Adipocyte (in vitro differentiated cells): ENCODE data around the gene GNAT3.

Experiments
- DNase-seq: peaks from one replicate; pipeline ENCODE4 v3.0.0-alpha.2; 2015; ENCODE audit warnings: low read depth
- H3K27me3 ChIP-seq: replicated peaks from 2 replicates; pipeline ENCODE4 v1.7.0; 2013; ENCODE audit warnings: mild to moderate bottlenecking, low read length, moderate library complexity; ENCODE audit not compliant: control insufficient read depth, insufficient read depth
- H3K36me3 ChIP-seq: 2 replicates; pipeline ENCODE4 v1.7.0; 2013; ENCODE audit warnings: low read length, mild to moderate bottlenecking, moderate library complexity; ENCODE audit not compliant: control insufficient read depth, insufficient read depth, severe bottlenecking
- H3K4me1 ChIP-seq: 2 replicates; pipeline ENCODE4 v1.7.0; 2013; ENCODE audit warnings: mild to moderate bottlenecking, low read length, moderate library complexity; ENCODE audit not compliant: control insufficient read depth, insufficient read depth
- H3K4me3 ChIP-seq: 2 replicates; pipeline ENCODE4 v1.7.0; 2013; ENCODE audit warnings: mild to moderate bottlenecking, low read length, moderate library complexity
- H3K9ac ChIP-seq: 2 replicates; pipeline ENCODE4 v1.7.0; 2013; ENCODE audit warnings: mild to moderate bottlenecking, low read length, moderate library complexity
- H3K9me3 ChIP-seq: 2 replicates; pipeline ENCODE4 v1.7.0; 2013; ENCODE audit warnings: mild to moderate bottlenecking, low read length, moderate library complexity; ENCODE audit not compliant: control insufficient read depth

GNAT3 gene

DNA sequence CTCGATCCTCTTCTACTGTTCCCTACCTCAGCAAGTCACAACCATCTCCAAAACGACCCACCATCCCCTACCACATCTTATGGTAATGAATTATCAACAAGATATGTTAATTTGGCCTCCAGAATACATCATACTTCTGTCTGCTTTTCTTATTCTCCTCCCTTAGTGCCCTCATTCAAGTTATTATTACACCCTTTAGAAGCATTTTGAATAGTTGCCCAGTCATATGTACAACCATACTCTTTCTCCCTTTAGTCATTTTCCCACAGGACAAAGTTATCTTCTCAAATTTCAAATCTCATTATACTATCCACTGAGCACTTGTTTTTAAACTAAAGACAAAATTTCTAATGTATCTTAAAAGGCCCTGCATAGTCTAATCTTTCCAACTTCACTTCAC is 71.0 kb downstream of the GNAT3 start:
- H3K4me1 ChIP-seq = peaks cover 26% of the 10 kb centered on the region
- peak overlapping the region; percentile 56 for H3K9ac ChIP-seq
- no peaks in the 10 kb centered on the region for H3K36me3 ChIP-seq
- no peaks in the 10 kb centered on the region for H3K27me3 ChIP-seq
- H3K4me3 ChIP-seq = peak overlapping the region; percentile 34
- DNase-seq = peak; percentile 44
- H3K9me3 ChIP-seq = no peaks in the 10 kb centered on the region

DNA sequence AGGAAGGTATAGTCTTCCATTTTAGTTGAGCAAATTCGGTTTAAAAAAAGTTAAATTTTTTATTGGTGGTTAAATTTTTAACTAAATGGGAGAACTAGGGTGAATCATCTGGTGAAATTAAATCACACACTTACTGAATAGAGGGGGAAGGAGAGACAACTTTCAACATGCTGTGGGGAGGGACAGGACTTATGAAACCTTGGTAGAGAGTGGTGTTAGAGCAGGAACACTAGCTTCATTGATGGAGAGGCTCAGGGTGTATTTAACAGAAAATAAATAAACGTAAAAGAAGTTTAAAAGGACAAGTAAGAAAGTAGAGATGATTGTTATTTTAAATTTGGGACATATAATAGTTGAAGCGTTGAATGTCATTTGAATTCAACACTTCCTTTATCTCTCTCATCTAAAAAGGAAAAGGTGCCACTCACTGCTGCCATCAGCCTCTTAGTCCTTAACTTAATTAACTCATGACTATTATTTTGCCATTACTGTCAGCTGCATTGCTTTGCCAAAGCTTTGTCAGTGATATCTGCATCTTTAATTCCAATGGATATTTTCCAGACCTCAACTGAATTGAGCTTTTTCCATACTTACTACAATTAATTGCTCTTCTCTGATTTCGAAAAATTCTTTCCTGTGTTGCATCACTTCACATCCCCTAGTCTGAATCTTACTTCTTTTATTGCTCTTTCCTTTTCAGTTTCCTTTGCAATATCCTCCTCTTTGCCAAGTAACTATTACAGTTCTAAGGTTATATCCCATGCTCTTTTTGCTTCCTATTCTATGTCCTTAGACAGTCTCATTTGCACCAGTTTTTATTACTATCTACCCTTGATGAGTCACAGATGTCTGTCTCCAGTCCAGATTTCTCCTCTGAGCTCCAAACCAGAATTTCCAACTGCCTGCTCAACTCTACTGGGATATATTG is 71.7 kb downstream of the GNAT3 start:
- DNase-seq = peak; percentile 72
- H3K27me3 ChIP-seq = no peaks in the 10 kb centered on the region
- peak overlapping the region; percentile 52 for H3K4me3 ChIP-seq
- H3K4me1 ChIP-seq = peaks cover 26% of the 10 kb centered on the region
- peak overlapping the region; percentile 56 for H3K9ac ChIP-seq
- no peaks in the 10 kb centered on the region for H3K36me3 ChIP-seq
- no peaks in the 10 kb centered on the region for H3K9me3 ChIP-seq

DNA sequence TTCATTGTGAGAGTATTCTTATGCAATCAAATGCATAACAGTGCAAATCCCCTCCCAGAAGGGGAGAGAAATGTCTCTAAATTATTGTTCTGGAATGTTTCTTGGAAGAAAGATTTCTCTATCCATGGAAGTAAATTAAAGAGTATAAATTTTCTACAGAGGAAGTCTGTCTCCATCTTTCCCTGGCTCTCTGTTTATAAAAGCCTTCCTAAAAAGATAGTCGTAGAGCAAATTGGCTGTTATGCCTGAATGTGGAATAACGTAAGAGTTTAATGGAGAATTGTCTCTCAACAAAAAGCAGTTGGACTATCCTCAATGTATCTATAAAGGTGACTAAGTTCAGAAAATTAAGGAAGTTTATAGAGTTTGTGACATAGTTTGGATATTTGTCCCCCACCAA is 76.3 kb downstream of the GNAT3 start:
- H3K27me3 ChIP-seq = no peaks in the 10 kb centered on the region
- DNase-seq = peak; percentile 13
- no peak overlapping the region for H3K9ac ChIP-seq
- H3K4me1 ChIP-seq = peaks cover 15% of the 10 kb centered on the region
- no peaks in the 10 kb centered on the region for H3K36me3 ChIP-seq
- no peaks in the 10 kb centered on the region for H3K9me3 ChIP-seq
- no peak overlapping the region for H3K4me3 ChIP-seq

DNA sequence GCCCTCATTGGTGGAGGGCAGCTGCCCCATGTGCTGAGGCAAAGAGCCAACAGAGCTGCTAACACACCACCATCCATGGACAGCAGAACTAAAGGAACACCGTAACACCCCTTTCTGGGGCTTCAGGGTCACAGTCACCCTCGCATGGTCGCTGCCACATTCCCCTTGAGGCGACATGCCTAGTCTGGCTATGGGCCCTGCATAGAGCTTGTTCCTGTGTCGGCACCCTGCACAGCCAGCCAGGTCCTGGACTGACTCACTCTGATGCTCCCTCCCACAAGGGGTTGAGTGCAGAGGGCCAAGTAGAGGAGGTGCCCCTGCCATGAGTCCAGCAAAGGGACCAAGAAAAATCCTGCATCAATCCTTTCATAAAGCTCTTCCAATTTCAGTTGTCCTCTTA is 77.8 kb downstream of the GNAT3 start:
- Histone ChIP-seq H3K9ac (no peak overlapping the region), H3K36me3 (no peaks in the 10 kb centered on the region), H3K4me3 (no peak overlapping the region)

DNA sequence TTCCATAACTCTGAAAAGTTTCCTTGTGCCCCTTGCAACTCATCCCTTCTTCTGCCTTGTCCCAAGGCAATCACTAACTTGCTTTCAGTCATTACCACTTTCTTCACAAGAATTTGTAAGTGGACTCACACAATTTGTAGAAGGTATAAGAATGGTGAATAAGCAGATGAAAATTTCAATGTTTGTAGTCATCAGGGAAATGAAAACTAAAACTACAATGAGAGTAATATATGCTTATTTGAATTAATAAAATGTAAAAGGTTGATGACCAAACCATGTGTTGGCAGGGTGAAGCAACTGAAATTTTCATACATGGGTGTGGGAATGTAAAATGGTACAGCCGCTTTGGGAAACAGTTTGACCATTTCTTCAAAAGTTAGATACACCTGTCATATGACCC is 79.7 kb downstream of the GNAT3 start:
- no peaks in the 10 kb centered on the region for H3K36me3 ChIP-seq

More for the DNA sequence above, 77.8 kb downstream of the GNAT3 start:
- H3K9me3 ChIP-seq = no peaks in the 10 kb centered on the region
- H3K4me1 ChIP-seq = peaks cover 5% of the 10 kb centered on the region
- no peaks in the 10 kb centered on the region for H3K27me3 ChIP-seq
- DNase-seq = no peak

DNA sequence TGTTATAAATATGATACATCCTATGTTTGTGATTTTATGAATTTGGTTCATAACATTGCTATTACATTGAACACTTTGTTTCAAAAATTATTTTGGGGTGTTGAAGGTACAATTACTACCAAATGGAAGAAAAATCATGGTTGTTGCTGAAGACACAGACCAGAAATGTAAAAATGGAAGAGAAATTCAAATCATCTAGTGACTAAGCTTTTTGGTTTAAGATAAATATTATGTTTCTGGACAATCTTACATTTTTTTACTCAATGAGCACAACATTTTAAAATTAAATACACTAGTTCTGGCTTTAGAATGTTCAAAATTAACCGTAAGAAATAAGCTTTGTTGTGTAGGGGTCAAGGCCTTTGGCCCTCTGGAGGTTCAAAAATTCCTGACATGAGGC is 82.7 kb downstream of the GNAT3 start:
- H3K27me3 ChIP-seq = no peaks in the 10 kb centered on the region
- H3K9ac ChIP-seq = peak overlapping the region; percentile 66
- no peaks in the 10 kb centered on the region for H3K9me3 ChIP-seq
- no peaks in the 10 kb centered on the region for H3K36me3 ChIP-seq
- peak; percentile 7 for DNase-seq
- no peak overlapping the region for H3K4me3 ChIP-seq
- H3K4me1 ChIP-seq = peaks cover 4% of the 10 kb centered on the region

More for the DNA sequence above, 79.7 kb downstream of the GNAT3 start:
- no peak for DNase-seq
- no peaks in the 10 kb centered on the region for H3K27me3 ChIP-seq
- H3K4me1 ChIP-seq = peaks cover 4% of the 10 kb centered on the region
- no peak overlapping the region for H3K9ac ChIP-seq
- H3K9me3 ChIP-seq = no peaks in the 10 kb centered on the region
- no peak overlapping the region for H3K4me3 ChIP-seq

DNA sequence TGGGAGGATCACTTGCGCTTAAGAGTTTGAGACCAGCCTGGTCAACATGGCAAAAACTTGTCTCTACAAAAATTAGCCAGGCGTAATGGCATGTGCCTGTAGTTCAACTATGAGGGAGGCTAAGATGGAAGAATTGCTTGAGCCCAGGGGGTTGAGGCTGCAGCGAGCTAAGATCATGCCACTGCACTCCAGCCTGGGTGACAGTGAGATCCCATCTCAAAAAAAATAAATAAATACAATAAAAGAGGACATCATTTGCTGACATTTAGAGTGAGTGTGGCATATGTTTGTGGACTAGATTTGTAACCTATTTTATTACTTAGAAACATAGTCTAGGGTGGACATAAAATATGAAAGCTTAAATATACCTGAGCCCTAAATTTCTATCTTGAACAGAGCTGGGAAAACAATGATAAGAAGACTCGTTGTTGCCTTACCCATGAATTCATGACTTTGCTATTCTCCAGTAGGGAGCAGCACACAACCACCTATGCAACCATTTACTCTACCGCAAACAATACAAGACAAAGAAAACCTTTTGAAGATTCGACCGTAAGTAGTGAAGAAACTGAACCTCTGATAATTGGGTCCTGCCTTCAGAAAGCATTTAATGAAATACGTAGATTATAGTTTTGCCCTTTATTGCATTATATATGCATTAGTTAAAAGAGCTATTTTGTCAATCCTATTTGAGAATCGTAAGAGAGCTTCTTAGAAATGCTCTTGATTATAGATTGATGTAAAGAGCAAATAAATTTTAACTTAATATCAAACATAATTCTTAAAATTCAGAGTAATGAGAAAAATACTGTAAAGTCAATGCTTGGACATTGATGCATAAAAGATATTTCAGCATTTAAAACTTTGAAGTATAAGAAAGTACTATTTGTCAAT is 83.5 kb downstream of the GNAT3 start:
- no peaks in the 10 kb centered on the region for H3K9me3 ChIP-seq
- peak overlapping the region; percentile 66 for H3K9ac ChIP-seq
- H3K4me1 ChIP-seq = peaks cover 4% of the 10 kb centered on the region
- H3K36me3 ChIP-seq = no peaks in the 10 kb centered on the region
- H3K27me3 ChIP-seq = no peaks in the 10 kb centered on the region
- H3K4me3 ChIP-seq = peak overlapping the region; percentile 61
- DNase-seq = peak; percentile 84

DNA sequence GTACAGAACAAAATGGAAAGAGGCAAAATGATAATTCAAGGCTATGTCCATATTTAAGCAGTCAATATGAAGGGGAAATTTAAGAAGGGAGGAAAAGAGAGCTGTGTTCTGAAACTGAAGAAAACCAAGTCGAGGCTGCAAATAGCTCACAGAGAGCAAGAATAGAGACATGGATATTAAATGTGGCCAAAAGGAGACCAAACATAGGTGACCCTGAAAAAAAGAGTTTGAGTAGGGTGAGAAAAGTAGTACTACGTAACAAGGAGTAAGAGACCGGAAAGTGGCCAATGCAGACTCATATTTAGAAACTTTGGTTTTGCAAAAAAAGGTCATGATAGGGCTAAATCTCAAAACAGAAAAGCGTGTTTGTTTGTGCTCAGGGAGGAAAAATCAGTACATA is 84.6 kb downstream of the GNAT3 start:
- Histone ChIP-seq H3K4me3 (no peak overlapping the region), H3K4me1 (peaks cover 4% of the 10 kb centered on the region), H3K27me3 (no peaks in the 10 kb centered on the region), H3K9me3 (no peaks in the 10 kb centered on the region), H3K36me3 (no peaks in the 10 kb centered on the region), H3K9ac (no peak overlapping the region)
- no peak for DNase-seq

DNA sequence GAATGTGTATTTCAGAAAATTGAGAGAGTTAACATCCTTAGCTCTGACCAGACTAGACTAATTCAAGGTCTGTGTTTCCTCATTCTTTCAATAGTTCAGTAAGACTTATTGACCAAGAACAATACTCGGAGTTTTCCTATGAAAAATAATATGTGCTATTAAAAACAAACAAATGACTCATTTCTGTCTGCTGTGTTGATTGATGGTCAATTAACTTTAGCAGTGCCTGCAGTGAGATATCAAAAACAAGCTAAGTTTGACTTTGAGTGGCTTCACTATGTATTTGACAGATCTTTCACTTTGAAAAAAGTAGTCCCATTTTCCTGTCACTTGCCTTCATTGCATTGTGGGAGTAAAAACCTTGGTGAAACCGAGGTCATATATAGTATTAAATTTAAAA is 91.0 kb downstream of the GNAT3 start:
- Histone ChIP-seq H3K4me3 (no peak overlapping the region), H3K27me3 (no peaks in the 10 kb centered on the region), H3K36me3 (no peaks in the 10 kb centered on the region), H3K4me1 (no peaks in the 10 kb centered on the region), H3K9ac (no peak overlapping the region), H3K9me3 (no peaks in the 10 kb centered on the region)
- DNase-seq = no peak

DNA sequence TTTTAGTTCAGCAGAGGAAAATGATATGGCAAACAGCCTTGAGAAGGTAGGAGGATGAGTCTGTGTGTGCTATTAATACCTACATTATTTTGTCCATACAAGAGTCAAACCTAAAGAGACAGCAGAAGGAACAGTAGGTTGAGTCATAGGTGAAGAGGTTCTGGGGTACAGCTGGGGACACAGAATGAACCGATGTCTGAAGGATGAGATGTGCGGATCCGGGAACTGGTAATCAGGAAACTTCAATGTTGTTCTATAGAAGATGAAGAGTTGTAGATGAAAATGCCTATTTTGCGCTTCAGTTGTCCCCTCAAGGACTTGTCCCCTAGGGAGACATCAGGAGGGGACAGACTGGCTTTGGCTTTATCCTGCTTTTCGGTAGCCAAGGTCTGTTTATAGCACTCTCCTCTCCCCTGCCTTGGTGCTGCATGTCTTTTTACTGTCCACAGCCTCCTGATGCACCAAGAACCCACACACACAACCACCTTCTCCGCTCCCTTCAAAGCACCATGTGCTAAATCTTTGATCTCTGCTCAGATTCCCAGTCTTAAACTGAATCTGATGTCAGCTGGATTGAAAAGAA is 94.6 kb downstream of the GNAT3 start:
- Histone ChIP-seq H3K4me1 (peaks cover 14% of the 10 kb centered on the region), H3K36me3 (no peaks in the 10 kb centered on the region), H3K9me3 (no peaks in the 10 kb centered on the region), H3K4me3 (no peak overlapping the region), H3K27me3 (no peaks in the 10 kb centered on the region), H3K9ac (no peak overlapping the region)
- no peak for DNase-seq

DNA sequence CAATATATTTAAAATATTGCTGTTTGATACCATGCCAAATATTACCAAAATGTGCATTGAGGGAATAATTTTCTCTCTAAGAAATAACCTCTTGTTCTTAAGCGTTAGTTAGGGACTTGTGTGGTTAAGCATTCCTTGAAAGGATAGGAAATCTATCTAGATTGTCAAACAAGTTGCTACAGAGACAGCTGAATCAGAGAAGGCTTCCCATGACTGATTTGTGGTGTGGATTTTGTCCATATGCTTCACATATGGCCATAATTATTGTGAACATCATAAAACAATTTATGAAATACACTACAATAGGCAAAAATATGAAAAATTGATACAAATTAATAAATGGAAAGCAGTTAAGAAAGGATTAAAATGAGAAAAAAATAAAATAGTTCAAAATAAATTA is 96.3 kb downstream of the GNAT3 start:
- no peaks in the 10 kb centered on the region for H3K9me3 ChIP-seq
- no peaks in the 10 kb centered on the region for H3K27me3 ChIP-seq

More for the DNA sequence above, 96.3 kb downstream of the GNAT3 start:
- H3K4me3 ChIP-seq = no peak overlapping the region
- H3K4me1 ChIP-seq = peaks cover 27% of the 10 kb centered on the region
- no peaks in the 10 kb centered on the region for H3K36me3 ChIP-seq
- DNase-seq = peak; percentile 41
- no peak overlapping the region for H3K9ac ChIP-seq
